ENCODE results near the gene TNFRSF19.

Gene TNFRSF19

GRCh38 chr13:23716401-23716800 is 146.2 kb downstream of the TNFRSF19 start:
- no peak for DNase-seq (ENCODE audit: low read depth)

GRCh38 chr13:23718996-23719395 is 148.8 kb downstream of the TNFRSF19 start:
- DNase-seq (ENCODE audit: low read depth) = no peak

GRCh38 chr13:23722726-23723453 is 152.7 kb downstream of the TNFRSF19 start:
- DNase-seq (ENCODE audit: low read depth) = no peak

- no peak for DNase-seq (ENCODE audit: low read depth)
Measured at GRCh38 chr13:23723471-23723870, 153.3 kb downstream of the TNFRSF19 start.

GRCh38 chr13:23724196-23724970 is 154.2 kb downstream of the TNFRSF19 start:
- DNase-seq (ENCODE audit: low read depth) = no peak
